Measurements from ENCODE around the gene NME9.
"Not testable (repeated sequence)": the region's sequence is repeated elsewhere in the genome, so short reads cannot be mapped to it uniquely, and the experiment has no call there.

NME9 gene

GRCh38 chr3:138329127-138329983 is at the start of gene NME9:
NME9 (minus strand) TSS chr3:138329851; CDS start chr3:138329335, 516 bp downstream.
- peak; percentile 86 for DNase-seq (ENCODE audit: low read depth in 2 of 2)

GRCh38 chr3:138378990-138379389 is 49.3 kb upstream of the NME9 start:
- DNase-seq (ENCODE audit: low read depth in 2 of 2), result no peak

GRCh38 chr3:138378331-138378730 is 48.7 kb upstream of the NME9 start:
- DNase-seq (ENCODE audit: low read depth in 2 of 2), result no peak

GRCh38 chr3:138377804-138378203 is 48.2 kb upstream of the NME9 start:
- no peak for DNase-seq (ENCODE audit: low read depth in 2 of 2)

GRCh38 chr3:138377212-138377611 is 47.6 kb upstream of the NME9 start:
- DNase-seq (ENCODE audit: low read depth in 2 of 2), result not testable (repeated sequence)

GRCh38 chr3:138376663-138377062 is 47.0 kb upstream of the NME9 start:
- DNase-seq (ENCODE audit: low read depth in 2 of 2), result no peak

- no peak for DNase-seq (ENCODE audit: low read depth in 2 of 2)
Measured at GRCh38 chr3:138375447-138375846, 45.8 kb upstream of the NME9 start.

GRCh38 chr3:138374573-138375134 is 45.0 kb upstream of the NME9 start:
- no peak for DNase-seq (ENCODE audit: low read depth in 2 of 2)

GRCh38 chr3:138373736-138374094 is 44.1 kb upstream of the NME9 start:
- no peak for DNase-seq (ENCODE audit: low read depth in 2 of 2)

GRCh38 chr3:138373087-138373735 is 43.6 kb upstream of the NME9 start:
- no peak for DNase-seq (ENCODE audit: low read depth in 2 of 2)

GRCh38 chr3:138371070-138371965 is 41.7 kb upstream of the NME9 start:
- no peak for DNase-seq (ENCODE audit: low read depth in 2 of 2)

- no peak for DNase-seq (ENCODE audit: low read depth in 2 of 2)
Measured at GRCh38 chr3:138370321-138370720, 40.7 kb upstream of the NME9 start.

- DNase-seq (ENCODE audit: low read depth in 2 of 2), result no peak
Measured at GRCh38 chr3:138369151-138369900, 39.7 kb upstream of the NME9 start.

GRCh38 chr3:138367911-138368310 is 38.3 kb upstream of the NME9 start:
- DNase-seq (ENCODE audit: low read depth in 2 of 2), result no peak

- no peak for DNase-seq (ENCODE audit: low read depth in 2 of 2)
Measured at GRCh38 chr3:138367326-138367850, 37.7 kb upstream of the NME9 start.

GRCh38 chr3:138366006-138366759 is 36.5 kb upstream of the NME9 start:
- no peak for DNase-seq (ENCODE audit: low read depth in 2 of 2)

GRCh38 chr3:138365253-138365555 is 35.6 kb upstream of the NME9 start:
- DNase-seq (ENCODE audit: low read depth in 2 of 2), result no peak

- no peak for DNase-seq (ENCODE audit: low read depth in 2 of 2)
Measured at GRCh38 chr3:138364356-138365252, 35.0 kb upstream of the NME9 start.

- no peak for DNase-seq (ENCODE audit: low read depth in 2 of 2)
Measured at GRCh38 chr3:138363322-138363721, 33.7 kb upstream of the NME9 start.
